ENCODE measurements around the gene MRTO4.
A peak's percentile ranks its signal among the peaks of the same experiment; 100 is the strongest.
"Not testable (repeated sequence)": the region's sequence is repeated elsewhere in the genome, so short reads cannot be mapped to it uniquely, and the experiment has no call there.

The MRTO4 gene

GRCh38 chr1:19273106-19273843 lies 21.7 kb downstream of the MRTO4 start:
- no peak for FAIRE-seq

DNA sequence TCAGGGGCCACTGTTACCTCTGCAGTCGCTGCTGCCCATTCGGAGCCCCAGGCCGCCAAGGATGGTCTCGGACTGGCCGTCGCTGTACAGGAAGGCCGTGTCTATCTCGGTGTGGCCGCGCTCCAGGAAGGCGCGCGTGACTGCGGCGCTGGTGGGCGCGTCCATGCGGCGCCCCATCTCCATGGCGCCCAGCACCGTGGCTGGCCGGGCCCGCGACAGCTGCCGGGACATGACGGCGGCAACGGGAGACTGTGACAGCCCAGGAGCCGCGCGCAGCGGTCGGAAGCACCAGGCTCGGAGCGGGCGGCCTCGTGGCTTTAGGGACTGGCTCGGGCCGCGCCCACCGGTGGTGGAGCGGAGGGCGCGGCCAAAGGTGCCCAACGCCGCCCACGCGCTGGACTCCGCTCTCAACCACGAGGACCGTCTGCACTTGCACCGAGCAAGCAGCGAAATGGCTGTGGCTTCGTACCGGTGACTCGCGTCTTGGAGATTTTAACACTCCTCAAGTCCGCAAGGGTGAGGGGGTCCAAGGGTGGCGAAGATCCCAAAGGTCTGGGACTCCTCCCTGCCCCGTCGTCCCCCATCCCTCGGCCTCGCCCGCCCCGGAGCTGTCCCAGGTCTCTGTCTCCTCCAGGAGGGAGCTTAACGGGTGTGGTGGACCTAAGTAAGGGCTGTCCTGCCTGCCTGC lies 22.4 kb downstream of the MRTO4 start:
- not testable (repeated sequence) for FAIRE-seq

DNA sequence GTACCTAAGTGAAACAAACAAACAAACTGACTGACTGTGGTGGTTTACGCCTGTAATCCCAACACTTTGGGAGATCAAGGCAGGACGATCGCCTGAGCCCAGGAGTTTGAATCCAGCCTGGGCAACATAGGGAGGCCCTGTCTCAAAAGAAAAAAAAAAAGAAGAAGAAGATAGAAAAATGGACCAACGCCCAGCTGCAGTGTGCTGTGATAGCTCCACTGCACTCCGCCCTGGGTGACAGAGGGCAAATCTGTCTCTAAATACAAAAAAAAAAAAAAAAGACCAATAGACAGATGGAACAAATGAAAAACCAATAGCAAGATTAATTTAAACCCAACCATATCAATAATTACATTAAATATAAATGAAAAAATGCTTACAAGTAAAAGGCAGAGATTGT lies 23.0 kb downstream of the MRTO4 start:
- peak; percentile 4 for FAIRE-seq

- FAIRE-seq, result no peak
These were observed 32.3 kb downstream of the MRTO4 start for GRCh38 chr1:19283891-19284290.

DNA sequence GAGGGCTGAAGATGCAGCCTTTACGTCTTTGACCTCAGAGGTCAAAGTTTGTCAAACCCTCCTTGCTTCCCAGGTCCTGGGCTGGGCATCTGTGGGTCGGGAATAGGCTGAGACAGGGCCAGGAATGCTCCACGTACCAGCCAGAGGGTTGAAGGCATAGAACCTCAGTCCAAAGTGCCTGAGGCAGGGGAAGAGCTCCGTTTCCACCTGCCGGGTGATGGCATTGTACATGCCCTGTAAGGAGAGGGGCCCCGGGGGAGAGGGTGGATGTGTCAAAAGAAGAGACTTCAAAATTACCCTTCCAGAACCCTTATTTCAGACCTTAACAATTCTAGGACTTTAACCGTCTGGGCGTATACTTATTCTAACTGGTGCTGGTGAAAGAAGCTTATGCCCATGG lies 33.3 kb downstream of the MRTO4 start:
- FAIRE-seq, result no peak

GRCh38 chr1:19285366-19285765 lies 33.8 kb downstream of the MRTO4 start:
- FAIRE-seq, result not testable (repeated sequence)

DNA sequence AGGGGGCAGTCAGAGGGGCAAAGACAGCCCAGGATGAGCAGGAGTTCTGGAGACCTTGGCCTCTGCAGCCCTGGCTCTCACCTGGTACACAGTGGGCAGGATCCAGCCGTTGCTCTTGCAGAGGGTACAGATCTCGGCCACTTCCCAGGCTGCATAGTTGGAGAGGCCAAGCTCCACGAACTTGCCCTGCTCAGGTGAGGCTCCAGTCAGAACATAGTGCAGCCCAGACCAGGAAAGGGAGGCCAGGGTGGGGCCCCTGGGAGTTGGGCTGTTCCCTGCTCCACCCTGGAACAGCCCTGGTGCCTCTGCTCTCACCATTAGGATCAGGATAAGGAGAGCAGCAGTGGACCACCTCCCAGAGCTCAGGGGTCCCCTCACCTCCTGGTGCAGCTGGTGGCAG lies 34.2 kb downstream of the MRTO4 start:
- FAIRE-seq, result not testable (repeated sequence)

DNA sequence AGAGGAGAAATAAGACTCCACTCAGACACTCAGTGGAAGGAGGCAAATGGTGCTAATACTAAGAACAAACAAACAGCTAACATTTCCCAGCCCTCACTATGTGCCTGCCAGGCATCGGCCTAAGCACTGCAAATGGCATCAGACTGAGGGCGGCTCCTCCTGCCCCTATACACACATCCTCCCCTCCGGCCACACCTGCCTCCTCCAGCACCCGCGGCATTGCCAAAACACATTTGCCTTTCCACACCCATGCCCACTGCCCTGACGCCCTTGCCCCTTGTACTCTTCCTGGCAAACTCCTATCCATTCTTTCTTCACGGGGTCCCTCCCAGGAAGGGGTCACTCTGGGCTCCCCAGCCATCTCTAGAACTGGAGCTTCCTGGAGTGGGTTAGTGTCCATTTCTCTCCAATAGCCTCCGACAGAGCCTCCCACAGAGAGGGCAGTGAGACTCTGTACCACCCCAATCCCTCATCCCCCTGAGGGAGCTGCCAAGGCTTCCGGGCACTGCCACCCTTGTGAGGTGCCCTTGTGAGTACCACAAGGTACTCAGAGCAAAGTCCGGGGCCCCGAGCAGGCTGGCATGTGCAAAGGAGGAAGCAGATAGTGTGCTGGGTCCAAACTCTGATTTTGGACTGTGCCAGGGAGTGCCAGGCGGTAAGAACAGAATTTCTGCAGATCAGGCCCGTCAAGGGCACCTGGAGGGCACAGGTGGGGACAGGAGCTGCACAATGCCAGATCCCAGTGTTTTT lies 36.0 kb downstream of the MRTO4 start:
- no peak for FAIRE-seq

DNA sequence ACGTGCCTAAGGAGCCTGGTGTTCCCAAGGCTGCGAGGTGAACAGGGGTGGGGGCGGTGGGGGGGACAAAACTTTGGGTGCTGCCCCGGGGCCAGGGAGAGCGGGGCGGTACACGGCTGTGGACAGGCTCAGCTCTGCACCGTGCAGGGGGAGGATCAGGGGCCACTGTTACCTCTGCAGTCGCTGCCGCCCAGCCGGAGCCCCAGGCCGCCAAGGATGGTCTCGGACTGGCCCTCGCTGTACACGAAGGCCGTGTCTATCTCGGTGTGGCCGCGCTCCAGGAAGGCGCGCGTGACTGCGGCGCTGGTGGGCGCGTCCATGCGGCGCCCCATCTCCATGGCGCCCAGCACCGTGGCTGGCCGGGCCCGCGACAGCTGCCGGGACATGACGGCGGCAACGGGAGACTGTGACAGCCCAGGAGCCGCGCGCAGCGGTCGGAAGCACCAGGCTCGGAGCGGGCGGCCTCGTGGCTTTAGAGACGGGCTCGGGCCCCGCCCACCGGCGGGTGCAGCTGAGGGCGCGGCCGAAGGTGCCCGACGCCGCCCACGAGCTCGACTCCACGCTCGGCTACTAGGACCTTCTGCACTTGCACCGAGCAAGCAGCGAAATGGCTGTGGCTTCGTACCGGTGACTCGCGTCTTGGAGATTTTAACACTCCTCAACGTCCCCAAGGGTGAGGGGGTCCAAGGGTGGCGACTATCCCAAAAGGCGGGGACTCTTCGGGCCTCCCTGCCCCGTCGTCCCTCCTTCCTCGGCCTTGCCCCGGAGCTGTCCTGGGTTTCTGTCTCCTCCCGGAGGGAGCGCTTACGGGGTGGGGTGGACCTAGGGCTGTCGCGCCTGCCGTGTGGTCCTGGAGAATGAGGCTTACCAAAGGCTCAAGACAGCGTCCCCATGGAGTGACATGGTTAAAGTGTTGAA lies 37.0 kb downstream of the MRTO4 start, which contains the start of gene AKR7A3:
Gene AKR7A3, minus strand, starts transcription at position 447 of the 918 bp plus-strand sequence. Its CDS starts 61 bp downstream, at position 386.
- not testable (repeated sequence) for FAIRE-seq

GRCh38 chr1:19289244-19289643 lies 37.6 kb downstream of the MRTO4 start:
- FAIRE-seq, result no peak

- FAIRE-seq, result no peak
These were observed 43.0 kb downstream of the MRTO4 start for GRCh38 chr1:19294638-19295037.

GRCh38 chr1:19300211-19300610 lies 48.6 kb downstream of the MRTO4 start:
- FAIRE-seq, result no peak

DNA sequence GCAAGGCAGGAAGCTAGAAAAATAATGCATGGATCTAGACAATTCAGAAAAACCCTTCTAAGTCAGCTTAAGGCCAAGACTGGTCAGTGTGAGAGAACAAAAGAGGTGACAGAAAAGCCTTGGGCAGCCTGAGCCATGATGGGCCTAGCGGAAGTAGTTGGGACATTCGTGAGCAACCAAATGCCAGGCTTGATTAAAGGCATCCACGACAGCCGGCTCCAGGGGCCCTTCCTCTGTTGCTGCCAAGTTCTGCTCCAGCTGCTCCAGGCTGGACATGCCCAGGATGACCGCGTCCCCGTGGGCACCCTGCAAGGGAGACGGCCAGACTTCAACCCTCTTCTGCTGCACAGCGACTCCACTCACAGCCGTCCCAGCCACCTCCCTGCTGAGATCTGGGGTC lies 52.5 kb downstream of the MRTO4 start:
- not testable (repeated sequence) for FAIRE-seq

DNA sequence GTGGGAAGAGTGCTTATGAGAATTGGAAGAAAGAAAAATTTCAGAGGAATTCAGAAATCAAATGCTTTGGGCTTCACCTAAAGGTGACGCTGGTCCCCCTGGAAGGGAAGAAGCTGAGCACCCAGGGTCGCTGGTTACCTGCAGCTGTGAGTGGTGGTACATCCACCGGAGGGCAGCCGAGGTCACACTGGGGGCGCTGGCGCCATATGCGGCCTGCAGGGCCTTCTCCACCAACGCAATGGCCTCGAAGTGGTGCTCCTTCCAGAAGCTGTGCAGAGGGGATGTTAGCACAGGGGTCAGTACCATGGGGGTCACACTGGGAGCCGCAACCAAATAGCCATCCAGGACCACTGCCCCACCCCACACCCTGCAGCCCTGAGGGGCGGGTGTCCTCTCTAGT lies 54.3 kb downstream of the MRTO4 start:
- no peak for FAIRE-seq

GRCh38 chr1:19306941-19307340 lies 55.3 kb downstream of the MRTO4 start:
- no peak for FAIRE-seq

GRCh38 chr1:19307794-19308508 lies 56.3 kb downstream of the MRTO4 start:
- FAIRE-seq, result no peak

DNA sequence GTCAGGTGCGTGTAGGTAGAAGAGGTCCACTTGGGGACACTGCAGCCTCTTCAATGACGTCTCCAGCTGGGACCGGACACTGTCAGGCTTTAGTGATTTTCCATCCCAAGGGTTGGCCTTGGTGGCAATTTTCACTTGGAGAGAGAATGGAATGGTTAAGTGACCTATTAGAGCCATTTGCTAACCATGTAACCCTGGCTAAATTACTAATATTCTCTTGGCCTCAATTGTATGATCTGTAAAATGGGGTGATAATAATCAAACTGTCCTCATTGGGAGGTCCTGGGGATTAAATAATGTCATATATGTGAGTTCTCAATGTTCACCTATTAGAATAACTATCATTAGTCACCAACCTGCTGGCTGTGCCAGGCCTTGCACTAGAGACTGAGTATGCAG lies 56.9 kb downstream of the MRTO4 start:
- no peak for FAIRE-seq

- FAIRE-seq, result no peak
These were observed 57.7 kb downstream of the MRTO4 start for GRCh38 chr1:19309123-19309813.
